ENCODE data around the gene TMEM198. TPM values are rescaled to one million over a fixed set of nuclear protein-coding genes. Genes with fewer than 3 reads are reported as not detected.
A peak's percentile ranks its signal among the peaks of the same experiment; 100 is the strongest.

TMEM198 gene
- polyA plus RNA-seq, 3 donors from 2014 or later, result 0.44 TPM; not detected in 2

DNA sequence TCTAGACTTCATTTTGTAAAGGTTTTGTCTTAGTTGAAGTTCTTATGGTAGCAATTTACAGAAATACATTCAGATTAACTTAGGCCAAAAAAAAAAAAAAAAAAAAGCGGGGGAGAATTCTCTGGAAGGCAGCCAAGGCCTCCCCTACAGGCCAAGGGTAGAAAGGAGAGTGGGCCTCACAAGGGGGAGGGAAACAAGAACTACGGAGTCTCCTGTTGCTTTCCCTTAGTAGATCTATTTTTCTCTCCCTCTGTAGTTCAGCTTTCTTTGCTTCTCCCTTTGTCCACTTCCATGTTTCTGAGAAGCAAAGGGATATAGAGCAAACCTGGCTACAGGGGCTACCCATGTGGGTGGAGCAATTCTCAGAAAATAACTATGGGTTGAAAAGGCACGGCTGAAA lies 51.4 kb downstream of the TMEM198 start:
- peaks cover 7 to 19% (median 16%) of the 10 kb centered on the region in 3 donors for H3K27me3 Mint-ChIP-seq (ENCODE audit: low read depth in 3 of 3)
- no peak for DNase-seq
- H3K36me3 Mint-ChIP-seq, result peaks cover 0 to 3% (median 0%) of the 10 kb centered on the region in 3 donors
- H3K4me3 Mint-ChIP-seq, result peak overlapping the region in 1 of 5 donors; percentile 24
- peaks cover 24 to 28% of the 10 kb centered on the region in 2 donors for H3K4me1 Mint-ChIP-seq
- H3K9me3 Mint-ChIP-seq, result no peaks in the 10 kb centered on the region
- H3K27ac Mint-ChIP-seq, result no peak overlapping the region

DNA sequence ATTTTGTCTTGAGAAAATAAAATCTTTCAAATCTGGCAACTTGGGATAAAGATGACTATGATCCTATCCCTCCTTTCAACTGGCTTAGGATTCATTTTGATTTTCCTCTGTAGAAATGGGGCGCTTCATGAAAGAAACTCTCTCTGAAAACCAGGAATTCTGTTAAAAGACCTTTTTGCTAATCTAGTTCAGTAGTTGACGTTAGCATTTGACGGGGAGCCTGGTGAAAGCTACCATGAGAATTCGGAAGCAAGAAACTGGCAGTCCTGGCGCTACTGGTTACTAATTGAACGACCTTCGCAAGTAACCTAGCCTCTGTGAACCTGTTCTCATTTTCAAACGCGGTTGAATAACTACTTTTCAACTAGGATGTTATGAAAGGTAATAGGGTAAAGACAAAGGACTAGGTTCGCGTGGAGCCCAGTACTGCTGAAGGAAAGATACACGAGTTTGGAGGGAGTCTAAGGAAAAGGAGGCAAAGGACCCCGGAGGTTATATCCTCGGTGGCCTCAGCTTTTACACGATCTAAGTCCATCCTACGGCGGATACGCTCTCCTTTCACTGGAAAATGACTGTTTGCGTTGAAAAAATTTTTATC lies 53.2 kb downstream of the TMEM198 start:
- peaks cover 24 to 33% of the 10 kb centered on the region in 2 donors for H3K4me1 Mint-ChIP-seq
- no peak for DNase-seq
- no peaks in the 10 kb centered on the region for H3K9me3 Mint-ChIP-seq
- peaks cover 7 to 16% (median 14%) of the 10 kb centered on the region in 3 donors for H3K27me3 Mint-ChIP-seq (ENCODE audit: low read depth in 3 of 3)
- peaks cover 5 to 15% (median 8%) of the 10 kb centered on the region in 3 donors for H3K36me3 Mint-ChIP-seq
- H3K27ac Mint-ChIP-seq, result peak overlapping the region; percentile 90 to 98 (median 96)
- peak overlapping the region; percentile 89 to 98 (median 97) for H3K4me3 Mint-ChIP-seq

DNA sequence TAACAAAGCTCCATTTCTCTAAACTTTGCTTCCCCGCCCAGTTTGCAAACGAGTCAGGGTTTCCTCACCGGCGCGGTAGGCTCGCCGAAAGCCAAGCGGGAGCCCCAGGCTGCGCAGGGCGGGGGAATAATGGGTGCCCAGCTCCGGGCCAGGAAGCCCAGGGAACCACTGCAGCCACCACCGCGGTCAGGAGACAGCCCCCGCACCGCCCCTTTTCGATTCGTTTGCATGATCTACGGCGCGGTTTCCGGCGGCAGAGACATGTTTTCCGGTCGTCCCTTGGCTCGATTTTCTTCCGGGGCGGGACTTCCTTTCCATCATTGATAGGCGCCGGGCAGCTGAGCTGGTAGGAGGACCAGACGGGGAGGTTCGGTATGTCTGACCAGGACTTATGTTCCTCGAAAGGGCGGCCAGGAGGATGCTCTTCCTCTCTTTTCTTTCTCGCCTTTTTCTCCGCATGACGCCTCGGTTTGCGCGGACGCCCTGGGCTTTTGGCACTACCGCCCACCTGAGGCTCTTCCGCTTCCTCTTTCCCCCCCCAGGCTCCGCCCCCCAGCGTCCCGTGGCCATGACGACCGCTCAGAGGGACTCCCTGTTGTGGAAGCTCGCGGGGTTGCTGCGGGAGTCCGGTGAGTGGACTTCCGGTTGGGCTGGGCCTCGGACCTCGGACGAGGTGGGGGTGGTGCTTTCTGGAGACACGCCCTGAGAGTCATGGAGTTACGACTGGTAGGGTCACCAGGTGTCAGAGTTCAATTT lies 53.9 kb downstream of the TMEM198 start, which contains the start of gene STK11IP:
Gene STK11IP (plus strand): TSS at position 306 of the 756 bp plus-strand sequence. CDS start 263 bp downstream, at position 569.
- Mint-ChIP-seq H3K4me1 (peaks cover 24 to 33% of the 10 kb centered on the region in 2 donors), H3K27ac (peak within 1 kb of the TSS; percentile 90 to 98 (median 96)), H3K27me3 (ENCODE audit: low read depth in 3 of 3) (peaks cover 7 to 16% (median 14%) of the 10 kb centered on the region in 3 donors), H3K36me3 (peaks cover 5 to 17% (median 10%) of the 10 kb centered on the region in 3 donors), H3K9me3 (no peaks in the 10 kb centered on the region), H3K4me3 (peak within 1 kb of the TSS; percentile 89 to 98 (median 97))
- DNase-seq, result peak; percentile 91 to 92 (median 92)

DNA sequence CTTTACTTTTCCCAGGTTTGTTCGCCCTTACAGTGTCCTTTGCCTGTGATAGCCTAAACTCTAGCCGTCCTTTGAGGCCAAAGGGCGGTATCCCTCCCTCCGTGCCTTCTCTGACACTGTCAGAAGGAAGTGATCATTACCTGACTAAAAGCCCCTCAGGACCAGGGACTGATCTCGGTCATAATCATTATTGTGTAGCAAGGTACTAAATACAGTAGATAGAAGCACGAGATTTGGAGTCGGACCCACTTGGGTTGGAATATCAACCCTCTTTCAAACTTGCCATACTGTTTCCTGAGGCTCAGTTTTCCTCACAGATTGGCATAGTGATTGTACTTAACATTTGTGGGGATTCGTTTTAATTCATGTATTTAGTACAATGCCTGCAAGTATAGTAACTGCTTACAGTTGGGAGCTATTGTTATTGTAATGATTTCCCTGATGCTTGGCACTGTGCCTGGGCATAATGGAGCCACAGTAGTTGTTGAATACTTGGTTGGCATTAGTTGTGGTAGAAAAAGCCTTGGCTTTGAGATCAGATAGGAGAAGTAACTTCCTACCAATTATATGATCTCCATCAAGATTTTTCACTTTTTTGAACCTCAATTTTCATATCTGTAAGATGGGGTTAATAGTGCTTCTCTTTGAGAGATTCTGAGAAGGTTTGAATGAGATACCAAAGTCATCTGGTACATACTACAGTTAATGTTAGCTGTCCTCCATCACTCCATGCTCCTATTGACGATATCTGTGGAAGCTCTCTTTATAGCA lies 54.7 kb downstream of the TMEM198 start:
- Mint-ChIP-seq H3K9me3 (no peaks in the 10 kb centered on the region), H3K27me3 (ENCODE audit: low read depth in 3 of 3) (peaks cover 7 to 15% (median 10%) of the 10 kb centered on the region in 3 donors), H3K27ac (peak overlapping the region; percentile 90 to 98 (median 96)), H3K4me1 (peaks cover 24 to 33% of the 10 kb centered on the region in 2 donors), H3K36me3 (peaks cover 5 to 20% (median 10%) of the 10 kb centered on the region in 3 donors), H3K4me3 (peak overlapping the region; percentile 89 to 98 (median 97))
- DNase-seq, result no peak

Other genes with a start within 250 kb of the TMEM198 start
- under 1 TPM in 1 of 3 donors, not detected in 2; 0.41 TPM for gene PTPRN, start 234.6 kb upstream of the TMEM198 start, polyA plus RNA-seq
- not detected for gene RESP18, start 211.3 kb upstream of the TMEM198 start, polyA plus RNA-seq
- gene DNPEP, start 156.1 kb upstream of the TMEM198 start, polyA plus RNA-seq, result 10 to 100 TPM; 77.4 to 97.9 (median 78.9) TPM
- not detected for gene DES, start 125.7 kb upstream of the TMEM198 start, polyA plus RNA-seq
- not detected for gene SPEG, start 109.2 kb upstream of the TMEM198 start, polyA plus RNA-seq
- gene GMPPA, start 45.1 kb upstream of the TMEM198 start, polyA plus RNA-seq, result 10 to 100 TPM; 21.4 to 40.9 (median 37.1) TPM
- not detected for gene ASIC4, start 29.5 kb upstream of the TMEM198 start, polyA plus RNA-seq
- gene CHPF, start 219 bp upstream of the TMEM198 start, polyA plus RNA-seq, result 10 to 100 TPM in 2 of 3 donors, 1 to 10 TPM in 1; 6.1 to 20.8 (median 18.6) TPM
- under 1 TPM in 1 of 3 donors, not detected in 2; 0.53 TPM for gene OBSL1, start 27.5 kb downstream of the TMEM198 start, polyA plus RNA-seq
- gene INHA, start 28.3 kb downstream of the TMEM198 start, polyA plus RNA-seq, result not detected
- 10 to 100 TPM; 12.6 to 18.4 (median 16.6) TPM for gene STK11IP, start 53.8 kb downstream of the TMEM198 start, polyA plus RNA-seq
- under 1 TPM in 1 of 3 donors, not detected in 2; 0.52 TPM for gene SLC4A3, start 83.6 kb downstream of the TMEM198 start, polyA plus RNA-seq